GM18502 (cell line): ENCODE measurements around the gene WIPF3.
"Not testable (repeated sequence)": the region's sequence is repeated elsewhere in the genome, so short reads cannot be mapped to it uniquely, and the experiment has no call there.

Experiments
- ATAC-seq: cut with Tn5 transposase; IDR thresholded peaks from one replicate; pipeline ENCODE4 v1.9.1; 2021; ENCODE audit warnings: mild to moderate bottlenecking; ENCODE audit not compliant: unreplicated experiment, poor library complexity

The WIPF3 gene

DNA sequence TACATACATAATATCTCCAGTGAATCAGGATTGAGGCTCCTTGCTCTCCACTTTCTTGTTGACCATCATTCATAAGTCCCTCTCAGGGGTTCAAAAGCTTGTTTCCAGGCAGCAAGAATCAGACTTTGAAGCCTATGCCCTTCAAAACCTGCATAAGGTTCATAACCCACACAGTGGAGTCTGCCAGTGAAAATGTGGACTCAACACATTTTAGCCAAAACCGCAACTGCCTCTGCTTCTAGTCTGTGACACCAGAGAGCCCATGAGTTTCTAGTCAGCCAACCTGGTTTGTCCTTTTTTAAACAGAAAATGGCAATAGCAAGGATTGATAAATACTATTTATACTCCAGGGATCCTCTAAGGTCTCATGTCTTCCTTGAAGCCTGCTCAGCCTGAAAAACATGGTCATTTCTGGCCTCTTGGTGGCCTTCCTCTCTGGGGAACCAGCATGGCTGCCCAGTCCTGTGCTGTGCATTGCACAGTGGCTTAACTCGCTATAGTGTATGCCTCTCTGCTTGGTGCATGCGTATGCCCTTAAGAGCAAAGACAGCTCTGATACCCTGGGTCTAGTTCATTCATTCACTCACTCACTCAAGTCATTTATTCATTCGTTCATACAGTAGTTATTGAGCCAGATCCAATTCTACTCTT, 67.5 kb downstream of the WIPF3 start:
- no peak for ATAC-seq

DNA sequence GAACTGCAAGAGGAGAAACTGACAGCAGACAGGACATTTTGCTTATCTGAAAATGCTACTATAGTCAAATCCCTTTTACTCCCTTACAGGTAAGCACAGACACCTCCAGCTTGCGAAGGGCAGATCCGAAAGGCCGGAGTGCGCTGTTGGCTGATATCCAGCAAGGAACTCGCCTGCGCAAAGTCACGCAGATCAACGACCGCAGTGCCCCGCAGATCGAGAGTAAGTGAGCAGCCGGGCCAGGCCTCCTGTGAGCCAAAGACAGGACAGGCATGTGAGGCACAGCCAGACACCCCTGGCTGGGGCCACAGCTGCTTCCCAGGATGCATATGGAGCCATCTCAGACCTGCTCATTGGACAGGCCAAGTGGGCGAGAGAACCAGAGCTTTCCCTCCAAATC, 69.4 kb downstream of the WIPF3 start:
- ATAC-seq, result no peak

DNA sequence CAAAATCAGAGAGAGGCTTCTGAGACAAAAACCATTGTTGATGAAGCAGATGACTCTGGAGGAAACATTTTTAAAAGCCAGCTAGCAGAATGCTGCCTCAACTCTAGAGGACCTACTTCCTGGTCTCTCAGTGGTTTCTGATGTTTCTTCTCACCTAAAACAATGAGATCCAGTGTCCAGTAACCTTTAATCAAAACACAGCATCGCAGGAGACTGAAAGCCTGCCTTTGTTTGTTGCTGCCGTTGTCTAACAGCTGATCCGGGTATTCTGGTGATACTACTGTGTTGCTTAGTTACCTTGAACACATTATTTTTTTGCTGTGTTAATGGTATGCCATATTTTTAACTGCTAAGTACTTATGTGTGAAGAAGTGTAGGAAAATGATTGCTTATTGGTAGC, 70.9 kb downstream of the WIPF3 start:
- no peak for ATAC-seq

DNA sequence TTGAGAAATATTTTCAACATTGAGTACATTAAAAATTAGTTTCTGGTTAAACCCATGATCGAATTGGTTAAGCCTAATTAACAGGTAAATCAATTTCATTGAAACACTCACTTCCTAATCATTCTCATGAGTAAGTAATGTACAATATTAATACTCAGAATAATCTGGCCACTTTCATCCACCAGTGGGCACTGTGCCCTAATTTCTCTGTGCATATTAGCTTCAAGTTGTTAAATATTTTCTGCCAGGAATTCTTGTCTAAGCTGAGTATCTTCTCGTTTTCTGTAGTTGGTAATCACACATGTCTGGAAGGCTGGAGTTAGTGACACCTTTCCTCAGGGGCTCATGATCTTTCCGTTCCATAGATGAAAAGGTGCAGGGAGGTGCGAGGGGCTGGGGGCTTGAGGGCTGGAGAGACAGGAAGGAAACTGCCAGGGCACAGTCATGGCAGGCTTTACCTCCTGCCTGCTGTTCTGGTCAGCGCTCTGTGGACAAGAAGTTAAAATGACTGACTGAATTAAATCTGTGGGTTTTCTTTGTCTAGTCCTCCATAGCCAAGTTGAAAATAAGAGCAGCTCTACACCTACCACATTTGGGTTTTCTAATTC, 71.9 kb downstream of the WIPF3 start:
- ATAC-seq, result no peak

DNA sequence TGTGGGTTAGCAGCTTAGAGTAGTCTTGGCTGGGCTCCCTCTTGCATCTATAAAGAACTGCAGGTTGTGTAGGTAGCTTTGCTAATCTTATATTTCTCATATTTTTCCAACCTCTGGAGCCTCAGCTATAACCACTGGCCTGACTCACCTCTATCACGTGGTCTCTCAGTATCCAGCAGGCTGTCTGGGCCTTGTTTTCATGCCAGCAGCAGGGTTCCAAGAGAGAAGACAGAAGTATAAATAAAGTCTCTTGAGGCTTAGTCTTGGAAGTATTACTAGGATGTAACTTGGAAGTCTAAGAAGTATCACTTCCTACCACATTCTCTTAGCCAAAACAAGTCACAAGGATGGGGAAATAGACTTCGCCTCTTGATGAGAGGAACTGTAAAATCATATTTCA, 73.3 kb downstream of the WIPF3 start:
- no peak for ATAC-seq

DNA sequence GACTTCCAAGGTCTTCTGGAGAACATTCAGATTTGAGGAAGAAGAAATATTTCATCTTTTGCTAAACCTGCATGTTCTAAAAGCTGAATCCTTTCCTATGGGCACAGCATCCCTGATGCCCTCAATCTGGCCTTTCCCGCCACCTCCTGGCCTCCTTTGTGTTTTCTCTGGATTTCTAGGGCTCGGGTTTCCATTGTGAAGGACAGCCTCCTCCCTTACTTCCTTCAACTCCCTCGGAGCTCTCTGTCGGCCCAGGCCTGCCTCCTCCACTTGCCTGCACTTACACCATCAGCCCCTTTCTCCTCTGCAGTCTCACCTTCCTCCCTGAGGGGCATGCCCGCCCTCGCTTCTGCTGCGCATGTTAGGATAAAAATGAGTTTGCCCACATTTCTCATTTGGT, 75.4 kb downstream of the WIPF3 start:
- ATAC-seq, result no peak

DNA sequence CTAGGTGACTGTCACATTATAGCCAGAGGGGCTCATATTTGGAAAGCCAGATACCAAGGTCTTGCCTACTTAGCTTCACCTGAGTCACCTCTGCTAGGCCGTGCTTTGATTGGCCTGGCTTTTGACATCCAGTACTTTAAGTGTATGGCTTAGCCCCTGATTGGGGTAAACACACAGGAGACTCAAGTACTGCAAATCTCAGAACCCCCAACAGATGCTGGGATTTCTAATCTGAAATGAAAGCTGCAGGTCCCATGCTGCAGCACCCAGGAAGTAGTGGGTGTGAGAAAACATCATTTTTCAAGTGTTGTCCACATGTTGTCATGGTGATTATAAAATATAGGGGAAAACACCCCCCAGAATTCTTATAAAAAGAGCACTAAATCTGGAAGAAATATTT, 76.2 kb downstream of the WIPF3 start:
- no peak for ATAC-seq

DNA sequence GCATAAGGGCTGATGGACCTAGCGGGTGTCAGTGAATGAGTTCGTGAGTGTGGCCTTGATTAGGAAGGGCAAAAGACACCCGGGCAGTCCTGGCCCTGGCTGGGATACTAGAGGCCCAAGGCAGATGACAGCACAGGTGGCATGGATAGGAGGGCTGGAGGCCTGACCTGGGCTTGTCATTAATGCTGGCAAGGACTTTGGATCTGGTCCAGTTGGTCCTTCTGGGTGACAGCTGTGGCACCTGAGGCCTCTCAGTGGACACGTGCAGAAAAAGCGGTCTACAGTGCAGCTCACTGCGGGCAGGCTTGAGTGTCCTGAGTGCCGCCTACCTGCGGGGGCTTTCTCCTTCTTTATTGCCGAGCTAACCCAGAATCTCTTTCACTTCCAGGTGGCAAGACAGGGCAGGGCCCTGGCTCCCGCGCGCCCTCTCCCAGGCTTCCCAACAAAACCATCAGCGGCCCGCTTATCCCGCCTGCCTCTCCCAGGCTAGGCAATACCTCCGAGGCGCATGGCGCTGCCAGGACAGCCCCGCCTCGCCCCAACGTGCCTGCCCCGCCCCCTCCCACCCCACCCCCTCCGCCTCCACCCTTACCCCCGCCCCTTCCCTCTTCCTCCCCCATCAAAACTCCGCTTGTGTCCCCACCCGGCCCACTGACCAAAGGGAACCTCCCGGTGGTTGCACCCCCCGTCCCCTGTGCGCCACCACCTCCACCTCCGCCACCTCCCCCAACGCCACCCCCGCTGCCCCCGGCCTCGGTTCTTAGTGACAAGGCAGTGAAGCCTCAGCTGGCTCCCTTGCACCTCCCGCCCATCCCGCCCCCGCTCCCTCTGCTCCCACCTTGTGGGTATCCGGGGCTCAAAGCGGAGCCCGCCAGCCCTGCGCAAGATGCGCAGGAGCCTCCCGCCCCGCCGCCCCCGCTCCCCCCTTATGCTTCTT, 77.4 kb downstream of the WIPF3 start:
- ATAC-seq, result no peak

DNA sequence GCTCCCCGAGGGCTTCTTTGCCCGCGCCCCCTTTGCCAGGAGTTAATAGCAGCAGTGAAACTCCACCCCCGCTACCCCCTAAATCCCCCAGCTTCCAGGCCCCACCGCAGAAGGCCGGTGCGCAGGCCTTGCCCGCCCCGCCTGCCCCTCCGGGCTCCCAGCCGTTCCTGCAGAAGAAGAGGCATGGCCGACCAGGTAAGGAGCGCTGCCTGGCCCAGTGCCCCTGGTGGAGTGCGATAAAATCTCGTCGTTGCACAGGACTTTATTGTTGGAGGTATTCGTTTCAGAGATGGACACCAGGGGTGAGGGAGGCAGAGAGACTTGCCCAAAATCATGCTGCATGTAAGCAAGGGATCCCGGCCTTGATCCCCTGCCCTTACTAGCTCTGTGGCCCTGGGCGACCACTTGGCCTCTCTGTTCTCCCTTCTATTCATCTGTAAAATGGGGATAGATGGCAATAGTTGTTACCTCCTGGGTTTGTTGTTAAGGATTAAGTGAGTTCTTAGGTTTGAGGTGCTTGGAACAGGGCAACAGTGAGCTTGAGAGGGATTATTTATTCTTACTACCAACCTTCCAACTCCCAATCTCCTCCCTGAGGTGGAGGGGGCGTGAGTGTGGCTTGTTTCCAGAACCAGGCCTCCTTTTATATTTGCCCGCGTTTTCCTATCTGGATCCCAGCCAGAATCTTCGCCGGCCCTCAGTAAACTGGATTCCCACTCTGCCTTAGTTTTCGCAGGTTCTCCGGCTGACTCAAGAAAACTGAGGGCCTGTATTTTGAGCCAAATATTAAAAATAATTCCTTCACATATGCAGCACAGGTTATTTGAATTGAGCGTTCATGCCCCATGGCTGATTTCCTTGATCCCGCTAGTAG, 78.3 kb downstream of the WIPF3 start:
- ATAC-seq, result no peak

DNA sequence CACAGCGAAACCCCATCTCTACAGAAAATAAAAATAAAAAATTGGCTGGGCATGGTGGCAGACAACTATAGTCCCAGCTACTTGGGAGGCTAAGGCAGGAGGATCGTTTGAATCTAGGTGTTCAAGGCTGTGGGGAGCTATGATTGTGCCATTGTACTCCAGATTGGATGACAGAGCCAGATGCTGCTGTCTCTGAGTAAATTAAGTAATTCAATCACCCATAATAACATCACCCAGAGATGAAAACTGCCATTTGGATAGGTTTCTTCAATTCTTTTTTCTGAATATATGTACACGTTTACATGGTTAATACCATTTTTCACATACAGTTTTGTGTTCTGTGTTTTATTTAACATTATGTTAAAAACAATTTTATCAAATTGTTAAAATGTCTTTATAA, 79.3 kb downstream of the WIPF3 start:
- no peak for ATAC-seq

DNA sequence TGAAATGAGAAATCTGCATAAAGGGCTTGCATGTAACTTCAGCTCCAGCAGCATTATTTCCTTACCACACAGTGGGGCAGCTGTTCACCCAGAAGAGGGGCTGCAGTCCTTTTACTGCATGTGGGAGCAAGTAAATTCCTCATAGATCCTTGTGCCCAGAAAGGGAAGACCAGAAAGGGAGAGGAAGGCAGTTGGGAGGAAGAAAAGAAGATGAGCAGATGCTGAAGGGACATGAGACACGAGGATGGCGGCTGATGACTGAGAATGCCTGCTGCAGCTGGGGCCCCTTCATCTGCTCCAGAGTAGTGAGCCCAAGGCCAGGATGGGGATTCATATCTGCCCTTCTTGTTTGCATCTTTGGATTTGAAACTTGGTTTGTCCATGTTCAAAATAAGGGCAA, 80.5 kb downstream of the WIPF3 start:
- no peak for ATAC-seq

DNA sequence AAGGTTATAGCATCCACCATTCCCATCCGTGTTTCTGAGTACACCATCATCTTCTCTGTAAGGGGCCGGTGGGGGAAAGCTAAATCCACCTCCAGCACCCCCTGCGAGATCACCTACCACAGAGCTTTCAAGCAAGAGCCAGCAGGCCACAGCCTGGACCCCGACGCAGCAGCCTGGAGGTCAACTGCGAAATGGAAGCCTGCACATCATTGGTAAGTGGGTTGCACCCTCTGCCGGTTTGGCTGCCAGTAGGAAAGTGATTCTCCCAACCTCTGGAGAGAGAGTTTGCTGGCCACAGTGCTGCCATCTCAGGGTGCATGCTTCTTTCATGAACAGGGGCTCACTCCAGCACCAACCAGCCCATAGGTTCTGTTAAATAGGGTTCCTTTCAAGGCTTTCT, 81.7 kb downstream of the WIPF3 start:
- ATAC-seq, result no peak

DNA sequence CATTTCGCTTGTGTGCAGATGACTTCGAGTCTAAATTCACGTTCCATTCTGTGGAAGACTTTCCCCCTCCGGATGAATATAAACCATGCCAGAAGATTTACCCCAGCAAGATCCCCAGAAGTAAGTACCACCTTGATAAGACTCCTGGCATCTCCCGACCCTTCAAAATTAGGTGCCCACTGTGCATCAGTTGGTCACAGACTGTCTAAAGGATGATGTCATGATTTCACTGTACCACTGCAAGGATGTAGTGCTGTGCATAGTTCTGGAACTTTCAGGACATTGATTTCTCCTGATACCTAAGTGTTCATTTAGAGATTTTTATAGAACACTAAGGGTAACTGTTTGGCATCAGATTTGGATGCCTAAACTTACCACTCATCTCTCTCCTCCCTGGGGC, 83.0 kb downstream of the WIPF3 start:
- no peak for ATAC-seq

DNA sequence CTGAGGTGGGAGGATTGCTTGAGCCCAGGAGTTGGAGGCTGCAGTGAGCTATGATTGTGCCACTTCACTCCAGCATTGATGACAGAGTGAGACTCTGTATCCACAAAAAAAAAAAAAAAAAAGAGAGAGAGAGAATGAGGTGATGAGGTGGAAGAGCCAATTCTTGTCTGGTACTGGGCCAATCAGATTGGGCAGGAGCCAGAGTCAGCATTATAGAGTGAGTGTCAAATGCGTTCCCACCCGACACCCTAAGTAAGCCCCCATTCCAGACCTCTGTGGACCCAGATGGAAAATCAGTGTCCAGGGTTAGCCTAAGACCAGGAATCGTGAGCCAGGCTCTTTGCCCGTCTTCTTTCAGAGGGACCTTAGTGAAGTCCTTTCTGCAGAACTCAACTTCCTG, 83.9 kb downstream of the WIPF3 start:
- no peak for ATAC-seq

DNA sequence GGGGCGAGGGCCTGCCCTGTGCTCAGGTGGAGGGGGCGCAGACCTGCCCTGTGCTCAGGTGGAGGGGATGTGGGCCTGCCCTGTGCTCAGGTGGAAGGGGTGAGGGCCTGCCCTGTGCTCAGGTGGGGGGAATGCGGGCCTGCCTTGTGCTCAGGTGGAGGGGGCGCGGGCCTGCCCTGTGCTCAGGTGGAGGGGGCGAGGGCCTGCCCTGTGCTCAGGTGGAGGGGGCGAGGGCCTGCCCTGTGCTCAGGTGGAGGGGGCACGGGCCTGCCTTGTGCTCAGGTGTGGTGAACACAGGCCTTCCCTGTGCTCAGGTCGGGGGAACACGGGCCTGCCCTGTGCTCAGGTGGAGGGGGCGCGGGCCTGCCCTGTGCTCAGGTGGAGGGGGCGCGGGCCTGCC, 84.5 kb downstream of the WIPF3 start:
- not testable (repeated sequence) for ATAC-seq

DNA sequence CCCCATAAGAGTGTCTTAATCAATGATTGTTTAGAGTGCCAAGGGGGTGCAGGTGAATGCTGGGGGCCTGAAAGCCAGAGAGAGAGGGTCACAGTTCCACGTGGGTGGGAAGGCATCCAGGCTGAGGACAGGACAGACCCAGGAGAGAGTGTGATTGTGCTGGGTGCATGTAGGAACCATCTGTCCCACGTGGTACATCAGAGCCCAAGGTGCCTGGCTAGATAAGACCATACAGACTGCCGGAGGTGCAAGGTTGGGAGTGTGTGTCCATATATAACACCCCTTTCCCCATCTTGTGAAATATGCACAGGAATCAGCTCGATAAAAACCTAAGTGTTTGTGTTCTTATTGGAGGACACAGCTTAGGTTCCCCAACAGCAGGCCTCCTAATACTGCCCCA, 85.5 kb downstream of the WIPF3 start:
- no peak for ATAC-seq

DNA sequence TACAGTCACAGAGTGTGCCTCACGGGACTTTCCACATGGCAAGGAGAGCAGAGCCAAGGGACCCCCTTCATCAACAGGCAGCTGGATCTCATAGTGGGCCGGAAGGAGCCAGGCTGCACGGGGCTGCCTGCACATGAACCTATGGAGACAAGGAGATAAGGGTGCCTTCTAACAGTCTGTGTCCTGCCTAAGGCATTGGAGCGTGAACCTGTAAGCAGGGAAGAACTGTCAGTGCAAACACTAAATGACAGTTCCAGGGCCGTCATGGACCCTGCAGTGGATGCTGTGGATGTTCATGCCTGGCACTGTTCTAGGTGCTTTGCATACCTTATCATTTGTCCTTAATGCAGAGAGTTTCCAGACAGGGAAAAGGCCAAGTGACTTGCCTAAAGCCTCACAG, 85.9 kb downstream of the WIPF3 start:
- no peak for ATAC-seq

DNA sequence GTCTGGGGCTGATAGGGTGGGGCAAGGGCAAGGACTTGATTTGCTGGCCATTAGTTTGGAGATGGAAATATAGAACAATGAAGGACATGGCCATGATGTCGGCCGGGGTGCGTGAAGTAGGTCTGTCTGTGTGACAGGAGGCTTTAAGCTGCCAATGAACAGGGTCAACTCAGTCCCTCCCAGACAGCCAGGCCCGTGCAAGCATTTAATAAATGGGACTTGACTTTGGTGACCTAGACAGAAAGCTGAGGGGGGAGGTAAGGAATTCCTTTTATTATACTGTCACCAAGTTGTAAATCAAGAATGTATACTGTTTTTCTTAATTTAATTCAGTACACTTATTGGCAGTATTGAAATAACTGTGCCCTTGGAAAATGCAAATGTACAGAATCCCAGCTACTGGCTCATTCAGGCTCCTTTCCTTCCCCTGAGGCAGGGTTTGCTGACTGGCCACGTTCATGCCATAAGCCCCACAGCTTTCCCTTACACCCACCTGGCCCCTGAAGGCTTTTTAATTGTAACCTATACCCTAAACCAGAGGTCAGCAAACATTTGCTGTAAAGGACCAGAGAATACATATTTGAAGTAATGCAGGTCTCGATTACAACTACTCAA, 87.2 kb downstream of the WIPF3 start:
- ATAC-seq, result no peak

DNA sequence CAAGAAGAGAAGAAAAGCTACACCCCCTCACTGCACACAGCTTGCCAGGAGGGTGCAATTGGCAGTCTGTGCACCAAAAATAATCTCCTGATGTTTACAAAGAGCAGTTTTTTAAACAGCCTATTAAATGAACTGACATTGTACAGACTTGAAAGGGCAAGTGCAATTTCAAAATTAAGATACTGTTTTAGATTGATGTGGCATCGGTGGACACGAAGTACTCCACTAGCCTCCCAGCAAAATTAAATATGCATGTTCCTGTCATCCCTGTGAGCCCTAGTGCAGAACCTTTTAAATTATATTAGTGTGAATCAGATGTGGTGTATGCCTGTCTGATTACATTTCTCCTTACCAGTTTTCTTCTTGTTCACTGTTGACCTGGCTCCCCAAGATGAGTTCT, 87.9 kb downstream of the WIPF3 start:
- no peak for ATAC-seq

DNA sequence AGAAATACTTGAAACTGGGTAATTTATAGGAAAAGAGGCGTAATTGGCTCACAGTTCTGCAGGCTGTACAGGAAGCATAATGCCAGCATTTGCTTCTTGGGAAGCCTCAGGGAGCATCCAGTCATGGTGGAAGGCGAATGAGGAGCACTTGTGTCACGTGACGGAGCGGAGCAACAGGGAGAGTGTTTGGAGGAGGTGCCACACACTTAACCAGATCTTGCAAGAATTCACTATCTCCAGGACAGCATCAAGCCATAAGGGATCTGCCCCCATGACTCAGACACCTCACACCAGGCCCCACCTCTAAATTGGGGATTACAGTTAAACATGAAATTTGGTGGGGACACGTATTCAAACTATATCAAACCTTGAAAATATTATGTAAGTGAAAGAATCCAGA, 89.3 kb downstream of the WIPF3 start:
- ATAC-seq, result no peak
